Activated gamma-delta T cell (primary cell): ENCODE measurements around the gene TICRR.
"Not testable (repeated sequence)": the region's sequence is repeated elsewhere in the genome, so short reads cannot be mapped to it uniquely, and the experiment has no call there.

Experiments used
- DNase-seq: peaks from one replicate; lab custom pipeline; 2025; lab: John Stamatoyannopoulos, UW
- total RNA-seq, 2 donors: gene quantifications; one replicate each; lab custom pipeline; 2026; lab: John Stamatoyannopoulos, UW

Gene TICRR
- 0.20 to 0.83 reads per million in 2 donors for total RNA-seq

- peak; percentile 22 for DNase-seq
Observed at GRCh38 chr15:89575146-89575655, at the start of gene TICRR. TICRR (plus strand) TSS chr15:89575469; CDS start chr15:89575587, 118 bp downstream.

GRCh38 chr15:89526181-89526580 lies 49.1 kb upstream of the TICRR start:
- DNase-seq = no peak

- no peak for DNase-seq
Observed at GRCh38 chr15:89526601-89527441, 48.4 kb upstream of the TICRR start.

GRCh38 chr15:89528757-89529352 lies 46.4 kb upstream of the TICRR start:
- no peak for DNase-seq

- no peak for DNase-seq
Observed at GRCh38 chr15:89530976-89531375, 44.3 kb upstream of the TICRR start.

- DNase-seq = no peak
Observed at GRCh38 chr15:89531796-89532537, 43.3 kb upstream of the TICRR start.

- DNase-seq = no peak
Observed at GRCh38 chr15:89533861-89534544, 41.3 kb upstream of the TICRR start.

GRCh38 chr15:89539027-89539426 lies 36.2 kb upstream of the TICRR start:
- DNase-seq = no peak

- DNase-seq = no peak
Observed at GRCh38 chr15:89542369-89542768, 32.9 kb upstream of the TICRR start.

GRCh38 chr15:89543389-89543788 lies 31.9 kb upstream of the TICRR start:
- DNase-seq = no peak

GRCh38 chr15:89549138-89549537 lies 26.1 kb upstream of the TICRR start:
- not testable (repeated sequence) for DNase-seq

GRCh38 chr15:89550427-89550826 lies 24.8 kb upstream of the TICRR start:
- no peak for DNase-seq

- DNase-seq = no peak
Observed at GRCh38 chr15:89551550-89551949, 23.7 kb upstream of the TICRR start.

GRCh38 chr15:89553632-89554031 lies 21.6 kb upstream of the TICRR start:
- DNase-seq = no peak

- no peak for DNase-seq
Observed at GRCh38 chr15:89554247-89554646, 21.0 kb upstream of the TICRR start.

GRCh38 chr15:89555768-89556167 lies 19.5 kb upstream of the TICRR start:
- DNase-seq = no peak

- no peak for DNase-seq
Observed at GRCh38 chr15:89556413-89557262, 18.6 kb upstream of the TICRR start.

- DNase-seq = no peak
Observed at GRCh38 chr15:89559769-89560264, 15.5 kb upstream of the TICRR start.

GRCh38 chr15:89566181-89566580 lies 9.1 kb upstream of the TICRR start:
- DNase-seq = no peak

GRCh38 chr15:89566621-89567294 lies 8.5 kb upstream of the TICRR start:
- DNase-seq = no peak
